H1 (cell line): ENCODE data around the gene KCTD7.
"Not testable (repeated sequence)": the region's sequence is repeated elsewhere in the genome, so short reads cannot be mapped to it uniquely, and the experiment has no call there.

Source experiments
- CEBPB ChIP-seq: IDR thresholded peaks from 2 replicates; pipeline ENCODE4 v1.6.1; 2012; ENCODE audit warnings: low read depth, low read length
- CHD2 ChIP-seq: IDR thresholded peaks from 2 replicates; pipeline ENCODE4 v1.6.1; 2012; ENCODE audit warnings: low read length, improper control_type of control experiment
- EP300 ChIP-seq, 2 experiments: IDR thresholded peaks; 1 replicate in 1 of 2; 2 replicates in 1 of 2; pipeline ENCODE4 v1.6.1; 2011 to 2012; ENCODE audit warnings: low read depth in 2 of 2, low read length in 2 of 2, mild to moderate bottlenecking in 2 of 2, borderline replicate concordance in 1 of 2, inconsistent platforms in 1 of 2, moderate library complexity in 1 of 2
- EZH2 ChIP-seq: fragments of 200-600 bp; sonication (generic); IDR thresholded peaks from 2 replicates; pipeline ENCODE4 v1.7.1; 2012; ENCODE audit warnings: low read depth, mild to moderate bottlenecking, moderate library complexity, low read length, inconsistent platforms; ENCODE audit not compliant: severe bottlenecking
- JUN ChIP-seq: IDR thresholded peaks from 2 replicates; pipeline ENCODE4 v1.6.1; 2011; ENCODE audit warnings: low read depth, mild to moderate bottlenecking, improper control_type of control experiment, low read length
- POLR2A ChIP-seq, 2 experiments: IDR thresholded peaks; 1 replicate in 1 of 2; 2 replicates in 1 of 2; pipeline ENCODE4 v1.6.1; 2011; ENCODE audit warnings: low read depth in 2 of 2, low read length in 2 of 2, mild to moderate bottlenecking in 2 of 2; ENCODE audit errors: control extremely low read depth in 1 of 2
- POLR2AphosphoS5 ChIP-seq: IDR thresholded peaks from 2 replicates; pipeline ENCODE4 v1.6.1; 2011; ENCODE audit warnings: low read depth, low read length
- RAD21 ChIP-seq, 2 experiments: IDR thresholded peaks in 1 of 2; conservative IDR thresholded peaks in 1 of 2; 2 replicates each; pipeline ENCODE4 v1.6.1; 2011; ENCODE audit warnings: low read depth in 2 of 2, low read length in 2 of 2, improper control_type of control experiment in 1 of 2, inconsistent platforms in 1 of 2, mild to moderate bottlenecking in 1 of 2, moderate library complexity in 1 of 2
- SUZ12 ChIP-seq: fragments of 200-600 bp; sonication (generic); IDR thresholded peaks from 2 replicates; pipeline ENCODE4 v1.6.1; 2012; ENCODE audit warnings: mild to moderate bottlenecking, inconsistent platforms, low read length, moderate library complexity, mixed read lengths
- TAF1 ChIP-seq: IDR thresholded peaks from 2 replicates; pipeline ENCODE4 v1.6.1; 2011; ENCODE audit warnings: mild to moderate bottlenecking, low read depth, low read length
- TF ChIP-seq, protein P1 (sequence below), 3 experiments: IDR thresholded peaks; 1 replicate in 2 of 3; 2 replicates in 1 of 3; pipeline versions ENCODE4 v1.5.1 to v1.6.1; 2011; ENCODE audit warnings: low read length in 3 of 3, mild to moderate bottlenecking in 3 of 3, inconsistent platforms in 2 of 3, low read depth in 1 of 3, moderate library complexity in 1 of 3; ENCODE audit not compliant: insufficient read depth in 1 of 3; ENCODE audit errors: control extremely low read depth in 1 of 3
- TF ChIP-seq, protein P2 (sequence below): IDR thresholded peaks from 2 replicates; pipeline ENCODE4 v1.6.1; 2012; ENCODE audit warnings: inconsistent platforms

DNA sequence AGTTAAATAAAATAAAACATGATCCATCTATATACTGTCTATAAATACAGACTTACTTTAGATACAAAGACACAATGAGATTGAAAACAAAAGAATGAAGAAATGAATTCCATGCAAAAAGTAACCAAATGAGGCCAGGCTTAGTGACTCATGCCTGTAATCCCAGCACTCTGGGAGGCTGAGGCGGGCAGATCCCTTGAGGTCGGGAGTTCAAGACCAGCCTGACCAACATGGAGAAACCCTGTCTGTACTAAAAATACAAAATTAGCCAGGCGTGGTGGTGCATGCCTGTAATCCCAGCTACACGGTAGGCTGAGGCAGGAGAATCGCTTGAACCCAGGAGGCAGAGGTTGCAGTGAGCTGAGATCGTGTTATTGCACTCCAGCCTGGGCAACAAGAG lies 59.0 kb downstream of the KCTD7 start:
- not testable (repeated sequence) for TF ChIP-seq CHD2; POLR2AphosphoS5; JUN; EP300 (IDR thresholded peaks at IDR 0.05; ENCODE audit: borderline replicate concordance in 1 of 2, low read depth in 2 of 2, low read length in 2 of 2); CEBPB; SUZ12; POLR2A (IDR thresholded peaks at IDR 0.05; ENCODE audit: control extremely low read depth in 1 of 2, low read depth in 2 of 2, low read length in 2 of 2); TAF1; RAD21 (IDR thresholded peaks at IDR 0.05 in 1 of 2, conservative IDR thresholded peaks at IDR 0.05 in 1 of 2; ENCODE audit: low read depth in 2 of 2, low read length in 2 of 2); EZH2
- TF ChIP-seq, protein P1, sequence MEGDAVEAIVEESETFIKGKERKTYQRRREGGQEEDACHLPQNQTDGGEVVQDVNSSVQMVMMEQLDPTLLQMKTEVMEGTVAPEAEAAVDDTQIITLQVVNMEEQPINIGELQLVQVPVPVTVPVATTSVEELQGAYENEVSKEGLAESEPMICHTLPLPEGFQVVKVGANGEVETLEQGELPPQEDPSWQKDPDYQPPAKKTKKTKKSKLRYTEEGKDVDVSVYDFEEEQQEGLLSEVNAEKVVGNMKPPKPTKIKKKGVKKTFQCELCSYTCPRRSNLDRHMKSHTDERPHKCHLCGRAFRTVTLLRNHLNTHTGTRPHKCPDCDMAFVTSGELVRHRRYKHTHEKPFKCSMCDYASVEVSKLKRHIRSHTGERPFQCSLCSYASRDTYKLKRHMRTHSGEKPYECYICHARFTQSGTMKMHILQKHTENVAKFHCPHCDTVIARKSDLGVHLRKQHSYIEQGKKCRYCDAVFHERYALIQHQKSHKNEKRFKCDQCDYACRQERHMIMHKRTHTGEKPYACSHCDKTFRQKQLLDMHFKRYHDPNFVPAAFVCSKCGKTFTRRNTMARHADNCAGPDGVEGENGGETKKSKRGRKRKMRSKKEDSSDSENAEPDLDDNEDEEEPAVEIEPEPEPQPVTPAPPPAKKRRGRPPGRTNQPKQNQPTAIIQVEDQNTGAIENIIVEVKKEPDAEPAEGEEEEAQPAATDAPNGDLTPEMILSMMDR (IDR thresholded peaks at IDR 0.05; ENCODE audit: control extremely low read depth in 1 of 3, insufficient read depth in 1 of 3, low read depth in 1 of 3, low read length in 3 of 3), result not testable (repeated sequence)
- TF ChIP-seq, protein P2, sequence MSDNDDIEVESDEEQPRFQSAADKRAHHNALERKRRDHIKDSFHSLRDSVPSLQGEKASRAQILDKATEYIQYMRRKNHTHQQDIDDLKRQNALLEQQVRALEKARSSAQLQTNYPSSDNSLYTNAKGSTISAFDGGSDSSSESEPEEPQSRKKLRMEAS, result not testable (repeated sequence)
